HG02678 (cell line): ENCODE results near the gene MYH10.

Experiments used
- ATAC-seq: cut with Tn5 transposase; IDR thresholded peaks from one replicate; pipeline ENCODE4 v1.9.1; 2021; ENCODE audit warnings: mild to moderate bottlenecking, moderate library complexity; ENCODE audit not compliant: unreplicated experiment

Gene MYH10

DNA sequence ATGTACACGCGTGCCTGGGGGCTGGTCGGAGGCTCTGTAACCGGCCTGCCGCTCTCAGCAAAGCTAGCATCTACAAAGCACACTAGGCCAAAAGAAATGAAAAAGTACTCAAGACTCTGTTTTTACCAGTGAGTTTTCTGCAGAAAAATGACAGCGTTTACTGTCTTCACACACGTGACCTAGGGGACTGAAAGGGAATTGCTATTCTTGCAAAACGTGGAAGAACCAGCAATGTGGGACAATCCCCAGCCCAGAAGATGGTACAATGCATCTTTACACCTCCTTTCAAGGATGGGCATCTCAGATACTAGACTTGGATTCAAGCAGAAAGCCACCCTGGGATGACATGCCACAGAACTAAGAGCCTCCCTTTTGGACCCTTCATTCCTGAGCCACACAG lies 153.4 kb downstream of the MYH10 start:
- no peak for ATAC-seq

DNA sequence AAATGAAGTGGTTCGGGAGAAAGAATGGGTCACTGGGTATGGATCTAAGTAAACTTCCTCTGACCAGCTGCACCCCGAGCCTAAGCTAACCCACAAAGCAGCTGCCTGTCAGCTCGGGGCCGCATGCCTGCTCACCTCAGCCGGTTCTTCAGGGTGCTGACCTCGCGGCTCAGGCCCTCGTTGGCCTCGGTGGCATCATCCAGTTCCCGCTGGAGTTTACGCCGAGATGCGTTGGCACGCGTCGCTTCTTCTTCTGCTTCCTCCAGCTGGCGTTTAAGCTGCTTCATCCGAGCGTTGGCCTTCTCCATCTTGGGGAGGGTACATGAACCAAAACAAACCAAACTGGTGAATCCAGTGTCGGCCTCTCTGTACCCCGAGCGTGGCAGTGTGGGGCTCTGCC lies 153.8 kb downstream of the MYH10 start:
- ATAC-seq: no peak

DNA sequence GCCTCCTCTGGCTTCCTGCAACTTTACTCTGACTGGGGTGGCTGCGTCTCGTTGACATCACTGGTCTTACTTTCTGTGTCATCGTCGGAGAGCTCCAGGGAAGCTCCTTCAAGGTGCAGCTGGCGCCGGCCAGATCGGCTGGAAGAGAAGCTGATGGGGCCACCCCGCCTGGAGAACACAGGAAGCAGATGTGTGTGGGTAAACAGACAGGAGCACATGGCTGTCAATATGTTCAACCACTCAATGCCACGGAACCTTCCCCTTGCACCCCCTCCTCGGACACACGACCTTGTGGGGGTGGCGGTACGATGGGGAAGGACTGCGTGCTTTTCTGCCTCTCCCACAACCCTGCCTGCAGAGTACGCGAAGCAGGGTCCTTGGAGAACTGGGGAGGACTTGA lies 154.7 kb downstream of the MYH10 start:
- no peak for ATAC-seq

DNA sequence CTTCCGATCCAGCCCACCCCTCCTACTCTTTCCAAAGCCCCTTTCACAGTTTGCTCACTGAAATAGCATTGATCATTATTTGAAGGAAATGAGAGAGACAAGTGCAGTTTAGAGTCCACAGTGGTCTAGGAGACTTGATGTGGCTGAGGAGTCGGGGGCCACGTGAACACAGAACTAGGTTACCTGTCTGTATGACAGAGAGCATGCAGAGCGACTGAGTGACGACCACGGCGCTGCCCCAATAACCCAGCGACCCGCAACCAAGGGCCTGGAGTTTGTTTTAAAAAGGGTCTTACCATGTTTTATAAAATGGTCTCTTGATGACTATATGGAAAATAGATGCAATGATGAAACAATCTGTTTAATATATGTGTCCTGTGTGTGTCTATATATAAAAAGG lies 155.3 kb downstream of the MYH10 start:
- no peak for ATAC-seq

DNA sequence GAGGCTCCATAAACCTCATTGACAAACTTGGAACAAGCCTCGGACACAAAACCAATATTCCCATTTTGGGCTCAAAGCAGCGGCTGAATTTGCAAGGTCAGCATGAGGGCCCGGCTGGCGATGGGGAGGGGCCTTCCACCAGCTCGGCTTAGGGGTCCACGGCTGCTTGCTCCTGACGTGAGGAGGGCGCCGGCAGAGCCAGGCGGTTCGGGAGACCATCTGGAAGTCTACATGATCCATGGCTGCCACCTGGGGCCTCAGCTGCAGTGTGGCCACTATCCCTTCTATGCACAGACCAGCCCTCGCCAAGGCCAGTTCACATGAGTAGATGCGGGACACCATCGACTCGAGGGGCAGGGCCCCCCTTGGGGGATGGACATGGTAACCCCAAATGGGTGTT lies 155.7 kb downstream of the MYH10 start:
- no peak for ATAC-seq

DNA sequence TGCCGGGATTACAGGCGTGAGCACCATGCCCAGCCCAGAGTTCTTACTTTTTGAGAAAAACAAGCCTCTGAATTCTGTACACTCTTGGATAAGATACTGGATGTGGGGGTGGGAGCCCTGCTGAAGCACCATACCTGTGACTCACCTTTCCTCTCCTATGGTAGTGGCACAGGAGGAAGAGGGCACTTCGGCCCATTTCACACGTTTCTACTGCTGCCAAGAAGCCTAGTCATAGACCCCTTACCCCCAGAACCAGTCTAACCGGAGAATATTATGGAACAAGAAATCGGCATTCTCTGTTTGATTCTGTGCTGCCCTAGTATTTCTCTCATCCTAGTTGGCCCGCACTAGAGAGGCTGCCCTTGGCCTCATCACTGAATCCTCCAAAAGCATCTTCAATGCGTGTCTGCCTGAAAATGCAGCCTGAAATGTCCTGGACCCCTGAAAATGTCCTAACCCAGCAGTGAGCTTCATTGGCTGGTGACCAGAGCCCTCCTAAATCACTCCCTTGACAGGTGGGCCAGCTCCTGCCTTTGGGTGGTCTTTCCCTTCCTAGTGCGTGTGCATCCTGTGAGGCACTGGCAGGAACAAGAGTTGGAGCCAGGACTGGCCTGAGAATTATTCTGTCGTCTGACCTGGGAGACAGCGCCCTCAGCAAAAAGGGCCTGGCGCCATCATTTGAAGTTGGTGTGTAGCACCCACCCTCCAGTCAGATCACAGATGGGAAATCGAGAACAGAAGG lies 156.9 kb downstream of the MYH10 start:
- ATAC-seq: no peak

DNA sequence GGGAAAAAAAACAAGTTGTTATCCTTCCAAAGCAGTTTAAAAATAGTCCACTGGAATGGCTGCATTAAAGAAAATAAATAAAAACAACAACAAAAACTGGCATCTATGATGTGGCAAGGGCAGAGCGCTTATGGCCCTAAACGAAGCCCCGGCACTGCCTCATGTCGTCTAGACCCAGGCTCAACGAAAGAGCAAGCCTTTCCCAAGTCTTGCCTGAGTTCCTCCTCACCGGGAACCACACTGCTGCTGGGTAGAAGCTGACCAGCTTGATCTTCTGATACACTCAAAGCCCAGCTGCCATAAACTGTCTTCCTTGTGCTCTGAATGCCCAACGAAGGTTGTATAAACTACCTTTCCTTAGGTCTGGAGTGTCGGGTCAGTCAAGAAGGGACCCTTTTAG lies 157.9 kb downstream of the MYH10 start:
- no peak for ATAC-seq

DNA sequence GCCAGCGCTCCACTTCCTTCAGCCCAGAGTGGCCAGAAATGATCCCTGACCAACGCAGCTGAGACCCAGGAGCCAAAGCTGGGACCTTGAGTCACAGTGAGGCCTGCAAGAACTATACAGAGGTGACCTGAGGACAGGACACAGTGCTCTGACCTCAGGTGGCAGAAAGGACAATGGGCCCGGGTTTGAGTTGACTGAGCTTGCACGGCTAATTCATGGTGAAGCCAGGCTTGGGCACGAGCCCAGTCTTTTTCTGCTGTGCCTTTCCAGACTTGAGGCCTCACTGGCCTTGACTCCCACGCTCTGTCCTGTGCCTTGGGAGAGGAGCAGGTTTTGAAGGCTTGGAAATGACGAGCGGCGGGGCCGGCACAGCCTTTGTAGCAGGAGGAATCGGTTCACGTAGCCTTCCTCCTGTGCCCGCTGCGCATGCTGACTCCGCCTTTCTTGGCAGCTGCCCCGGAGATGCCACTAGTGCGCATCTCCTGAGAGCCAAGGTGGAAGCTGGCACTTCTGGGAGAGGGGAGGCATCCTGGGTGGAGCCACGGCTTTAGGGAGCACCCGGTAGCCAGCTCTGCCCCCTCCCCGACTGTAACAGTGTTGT lies 160.0 kb downstream of the MYH10 start:
- no peak for ATAC-seq

DNA sequence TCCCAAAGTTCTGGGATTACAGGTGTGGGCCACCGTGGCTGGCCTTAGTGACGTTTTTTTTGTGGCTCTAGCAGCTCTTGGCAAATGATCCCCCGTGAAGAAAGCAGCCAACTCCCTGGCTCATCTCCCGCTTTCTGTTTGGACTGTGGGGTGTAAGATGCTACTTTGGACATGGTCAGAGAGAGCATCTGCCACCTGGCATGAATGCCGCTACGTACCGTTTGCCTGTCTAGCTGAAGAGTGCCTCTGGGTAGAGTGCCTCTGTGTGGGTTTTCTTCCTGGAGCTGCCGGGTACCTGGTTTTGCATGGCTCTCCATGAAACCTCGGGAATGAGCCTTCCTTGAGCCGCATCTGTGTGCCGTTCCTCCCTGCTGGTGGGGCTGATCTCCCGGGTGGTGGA lies 160.6 kb downstream of the MYH10 start:
- no peak for ATAC-seq

DNA sequence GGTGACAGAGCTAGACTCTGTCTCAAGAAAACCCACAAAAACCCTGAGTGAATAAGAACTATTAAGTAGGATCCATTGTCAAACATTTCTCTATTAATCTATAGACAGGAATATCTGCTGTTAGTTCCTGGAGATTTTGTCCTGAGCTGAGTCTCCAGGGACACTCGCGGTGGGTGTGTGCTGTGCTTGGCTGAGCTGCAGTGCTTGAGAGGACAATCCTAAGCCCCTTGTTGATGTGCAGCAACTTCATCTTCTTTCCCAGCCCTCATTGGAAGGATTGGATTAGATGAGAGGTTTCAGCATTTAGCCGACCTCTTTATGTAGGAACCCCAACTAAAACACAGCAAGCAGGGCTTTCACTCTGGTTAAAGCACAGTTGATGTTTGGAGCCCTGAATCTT lies 161.5 kb downstream of the MYH10 start:
- no peak for ATAC-seq

DNA sequence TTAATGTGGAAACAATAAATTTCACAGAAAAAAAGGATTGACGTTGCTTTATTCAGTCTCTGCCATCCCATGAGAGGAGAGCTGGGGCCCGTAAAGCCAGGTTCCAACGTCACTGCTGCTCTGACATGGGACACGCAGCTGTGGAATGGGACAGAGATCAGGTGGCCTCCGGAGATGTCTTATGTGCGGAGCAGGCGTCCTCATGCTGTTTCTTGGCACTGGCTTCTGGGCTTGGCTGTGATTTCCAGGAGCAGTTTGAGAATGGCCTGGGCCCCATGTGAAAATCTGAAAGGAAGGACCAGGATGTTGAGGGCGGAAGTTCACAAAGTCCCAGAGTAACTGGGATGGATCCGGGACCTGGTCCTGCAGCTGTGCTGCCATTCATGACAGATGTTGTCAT lies 162.4 kb downstream of the MYH10 start:
- ATAC-seq: no peak

DNA sequence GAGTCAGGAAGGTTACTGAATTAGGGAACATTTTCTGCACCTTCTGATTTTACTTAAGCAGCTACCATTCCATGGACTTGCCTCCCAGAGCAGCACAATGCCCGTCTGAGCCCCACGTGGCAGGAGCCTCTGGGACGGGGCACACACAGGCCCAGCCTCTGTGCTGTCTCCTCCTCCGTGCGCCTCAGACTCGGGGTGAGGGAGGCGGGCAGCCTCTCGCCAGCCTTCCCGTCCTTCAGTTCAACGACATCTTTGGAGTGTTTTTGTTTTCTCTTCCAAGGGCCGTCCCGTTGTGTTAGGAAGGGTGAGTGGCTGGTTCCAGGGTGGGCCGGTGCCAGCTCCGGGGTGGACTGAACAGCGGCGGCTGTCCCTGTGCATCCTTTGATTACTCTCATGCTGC lies 163.0 kb downstream of the MYH10 start:
- no peak for ATAC-seq

DNA sequence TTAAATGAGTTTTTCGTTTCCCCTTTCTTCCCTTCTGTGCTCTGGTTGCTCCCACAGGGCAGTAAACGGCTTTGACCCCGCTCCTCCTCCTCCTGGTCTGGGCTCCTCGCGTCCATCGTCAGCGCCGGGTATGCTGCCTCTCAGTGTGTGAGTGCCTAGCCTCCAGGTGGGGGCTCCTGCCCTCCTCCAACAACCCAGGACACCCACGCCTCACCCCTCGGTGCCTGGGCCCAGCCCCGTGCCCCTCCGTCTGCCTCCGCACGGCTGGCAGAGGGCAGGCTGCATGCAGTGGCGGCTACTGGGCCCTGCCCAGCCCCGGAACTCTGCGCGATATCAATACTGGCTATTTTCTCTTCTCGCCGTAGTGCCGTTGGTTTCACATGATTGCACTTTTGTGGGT lies 163.7 kb downstream of the MYH10 start:
- no peak for ATAC-seq

DNA sequence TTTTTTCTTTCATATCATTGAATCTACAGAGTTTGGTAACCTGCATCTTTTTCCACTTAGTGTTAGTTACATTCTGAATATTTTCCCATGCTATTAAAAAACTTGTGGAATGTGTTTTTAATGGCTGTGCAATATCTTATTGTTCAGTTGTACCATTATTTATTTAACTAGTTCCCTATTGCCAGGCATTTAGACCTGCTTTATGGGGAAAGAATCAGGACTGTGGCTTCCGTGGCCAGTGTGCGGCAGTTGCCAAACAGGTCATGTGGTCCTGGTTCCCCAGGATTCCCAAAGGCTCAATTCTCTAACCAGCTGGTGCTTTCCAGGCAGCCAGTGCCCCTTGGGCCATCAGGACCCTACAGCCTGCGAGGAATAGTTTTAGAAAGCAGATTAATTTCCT lies 164.1 kb downstream of the MYH10 start:
- no peak for ATAC-seq

DNA sequence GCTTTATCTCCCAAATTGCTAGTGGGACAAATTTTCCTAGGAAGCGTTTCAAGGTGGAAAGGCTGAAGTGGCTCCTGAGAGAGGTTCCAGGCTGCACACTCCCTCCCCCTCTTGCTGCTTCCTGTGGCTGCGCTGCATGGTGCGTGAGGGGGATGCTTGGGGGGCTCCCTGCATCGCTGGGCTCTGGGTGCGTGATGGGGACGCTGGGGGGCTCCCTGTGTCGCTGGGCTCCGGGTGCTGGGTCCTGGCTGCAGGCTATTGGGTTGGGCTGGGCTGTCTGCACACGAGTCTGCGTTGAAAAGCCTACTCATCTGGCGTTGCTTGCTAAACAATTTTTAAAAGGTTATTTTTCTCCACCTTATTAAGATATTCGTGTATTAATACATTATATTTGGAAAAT lies 164.8 kb downstream of the MYH10 start:
- ATAC-seq: no peak

DNA sequence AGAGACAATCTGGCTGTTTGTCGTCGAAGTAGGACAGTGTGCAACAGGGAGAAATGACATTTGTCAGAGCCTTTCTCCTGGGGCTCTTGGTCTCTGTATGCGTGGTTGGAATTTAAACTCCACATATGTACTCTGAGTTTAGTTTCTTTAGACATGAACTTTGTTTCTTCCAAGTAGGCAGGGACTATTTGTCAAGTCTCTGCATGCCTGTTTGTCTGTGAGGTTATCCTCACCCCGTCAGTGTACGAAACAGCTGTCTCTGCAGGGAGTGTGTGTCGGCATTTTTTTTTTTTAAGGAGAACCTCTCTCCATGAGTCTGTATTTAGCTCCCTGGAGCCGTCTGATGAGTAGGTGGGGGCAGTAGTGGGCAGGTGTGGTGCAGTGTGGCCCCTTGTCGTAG lies 165.2 kb downstream of the MYH10 start:
- ATAC-seq: no peak

DNA sequence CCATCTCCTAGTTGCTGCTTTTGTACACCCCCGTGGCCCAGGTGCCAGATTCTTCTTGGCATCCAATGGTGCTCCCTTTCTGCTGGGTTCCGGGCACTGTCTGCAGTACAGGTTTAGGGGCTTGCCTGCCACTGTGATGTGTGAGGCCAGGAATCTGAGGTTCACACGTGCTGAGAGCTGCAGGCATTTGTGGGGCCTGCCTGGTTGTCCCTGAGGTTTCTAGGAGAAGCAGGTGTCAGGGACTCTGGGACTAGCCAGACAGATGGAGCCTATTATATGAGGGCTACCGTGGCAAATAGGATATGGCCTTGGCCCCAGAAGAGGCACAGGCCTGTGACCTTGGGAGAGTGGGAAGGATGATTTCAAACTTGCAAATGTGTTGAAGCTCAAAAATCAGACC lies 165.6 kb downstream of the MYH10 start:
- no peak for ATAC-seq

DNA sequence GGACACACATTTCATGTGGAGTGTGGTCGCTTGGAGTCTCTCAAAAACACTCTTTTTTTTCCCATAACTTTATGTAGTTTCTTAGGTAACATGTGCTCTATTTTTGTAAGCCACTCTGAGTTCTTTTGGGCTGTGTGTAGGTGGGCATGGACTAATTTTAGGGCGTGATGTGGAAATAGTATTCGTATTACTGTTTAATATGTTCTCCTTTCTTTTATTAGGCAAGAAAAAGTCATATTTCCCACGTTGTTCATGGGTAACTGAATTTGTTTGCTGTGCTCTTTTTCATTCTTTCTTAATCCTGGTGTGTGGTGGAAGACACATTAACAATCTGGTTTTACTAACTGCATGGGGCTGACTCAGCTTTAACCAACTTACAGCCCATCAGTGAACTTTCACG lies 167.4 kb downstream of the MYH10 start:
- ATAC-seq: no peak

DNA sequence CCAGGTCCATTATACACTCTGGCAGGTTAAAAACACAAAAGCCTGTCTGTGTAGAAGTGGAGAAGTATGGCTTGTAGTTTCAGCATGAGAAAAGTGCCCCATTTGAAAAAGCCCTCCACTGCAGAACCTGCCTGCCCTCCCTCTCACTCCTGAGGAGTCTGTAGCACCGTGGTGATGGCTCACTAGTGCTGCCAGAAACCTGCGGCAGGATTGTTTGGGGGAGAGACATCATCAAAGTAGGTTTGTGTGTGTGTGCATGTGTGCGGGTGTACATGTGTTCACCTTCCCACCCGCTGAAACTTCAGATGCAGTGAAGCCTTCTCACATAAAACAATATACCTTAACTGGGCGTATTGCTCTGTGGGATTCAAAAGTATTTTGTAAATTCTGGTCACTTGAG lies 168.0 kb downstream of the MYH10 start:
- ATAC-seq: no peak

DNA sequence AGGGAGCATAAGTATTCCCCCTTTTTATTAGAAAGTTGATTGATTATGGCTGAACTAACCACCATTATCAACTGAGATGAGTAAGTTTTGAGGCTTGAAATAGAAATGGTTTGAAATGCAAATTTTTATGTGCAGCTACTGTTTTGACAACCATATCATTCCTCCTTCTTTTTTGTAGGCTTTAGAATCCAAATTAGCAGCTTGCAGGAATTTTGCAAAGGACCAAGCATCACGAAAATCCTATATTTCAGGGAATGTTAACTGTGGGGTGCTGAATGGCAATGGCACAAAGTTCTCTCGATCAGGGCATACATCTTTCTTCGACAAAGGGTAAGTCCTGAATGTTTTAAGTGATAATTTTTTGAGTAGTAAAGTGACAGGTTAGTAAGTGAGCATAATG lies 170.7 kb downstream of the MYH10 start:
- no peak for ATAC-seq

DNA sequence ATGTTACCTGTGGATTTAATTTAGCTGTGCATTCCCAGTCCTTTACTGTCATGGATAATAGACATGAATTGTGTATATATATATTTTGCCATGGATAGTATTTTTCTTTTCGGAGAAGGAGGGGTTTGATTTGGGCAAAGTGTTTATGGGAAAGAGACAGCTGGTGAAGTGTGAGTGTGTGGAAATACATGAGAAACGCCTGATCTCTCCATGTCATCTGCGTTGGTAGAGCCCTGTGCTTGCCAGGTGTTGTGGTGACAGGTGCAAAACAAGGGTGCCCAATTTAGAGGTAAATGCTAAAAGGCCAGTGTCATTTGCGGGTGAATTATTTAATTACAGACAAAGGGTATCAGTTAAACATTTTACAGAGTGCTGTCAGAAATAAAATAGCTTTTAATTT lies 171.4 kb downstream of the MYH10 start:
- ATAC-seq: no peak

DNA sequence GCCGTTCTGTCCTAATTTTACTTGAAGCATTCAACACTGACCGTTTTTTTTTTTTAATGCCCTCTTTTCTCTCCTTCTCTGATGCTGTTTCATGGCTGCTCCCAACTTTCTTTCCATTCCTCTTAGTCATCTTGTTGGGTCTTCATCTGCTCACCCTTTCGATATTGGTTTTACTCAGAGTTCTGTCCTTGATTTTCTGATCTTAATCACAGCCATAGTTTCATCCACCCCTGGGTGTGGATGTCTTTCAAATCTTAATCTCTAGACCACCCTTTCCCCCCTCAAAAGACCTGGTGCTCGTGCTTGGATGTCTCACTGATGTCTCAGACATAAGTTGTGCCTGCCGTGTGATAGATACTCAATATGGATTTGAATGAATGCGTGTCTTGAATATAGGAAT lies 172.4 kb downstream of the MYH10 start:
- no peak for ATAC-seq

DNA sequence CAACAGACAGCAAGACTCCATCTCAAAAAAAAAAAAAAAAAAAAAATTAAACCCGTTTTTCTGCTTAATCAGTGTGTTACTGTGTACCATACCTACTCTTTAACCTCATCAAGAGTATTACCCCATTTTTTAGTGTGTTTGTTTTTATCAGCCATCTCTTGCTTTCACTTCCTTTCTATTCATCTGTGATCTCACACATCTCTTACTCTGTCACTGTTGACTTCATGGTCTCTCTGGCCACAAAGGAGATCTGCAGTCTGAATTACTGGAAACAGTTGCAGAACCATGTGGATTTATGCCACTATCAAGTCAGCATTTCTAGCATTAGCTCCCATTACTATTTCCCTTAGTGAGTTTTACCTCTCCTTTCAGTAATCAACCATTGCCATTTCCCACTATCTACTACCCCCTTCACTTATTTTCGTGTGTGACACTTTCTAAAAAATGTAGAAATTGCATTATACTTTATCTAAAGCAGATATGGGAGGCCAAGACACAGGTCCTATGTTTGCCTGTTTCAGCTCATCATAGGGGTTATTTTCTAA lies 174.8 kb downstream of the MYH10 start:
- no peak for ATAC-seq
